ENCODE results near the gene USP36.

DNA sequence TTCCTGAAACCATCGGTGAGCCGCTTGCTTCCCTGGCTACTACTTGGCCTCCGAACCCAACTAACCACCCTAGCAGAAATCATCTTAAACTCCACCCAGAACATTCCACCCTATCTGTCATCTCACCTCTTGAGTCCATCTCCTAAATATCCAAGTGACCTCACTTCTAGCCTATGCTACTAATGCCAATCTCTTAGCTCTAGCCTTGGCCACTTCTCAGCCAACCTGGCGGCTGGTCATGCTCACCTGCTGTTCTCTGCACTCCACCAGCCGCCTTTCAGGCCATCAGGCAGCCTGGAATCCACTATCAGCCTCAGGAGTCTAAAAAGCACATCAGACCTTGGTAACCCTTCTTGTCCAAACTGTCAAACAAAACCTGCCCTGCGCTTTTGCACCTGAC, 46.6 kb downstream of the USP36 start:
- TF ChIP-seq CTCF (IDR thresholded peaks at IDR 0.05): no peak
- no peak for TF ChIP-seq POLR2A (IDR thresholded peaks at IDR 0.05)

Measured in right lobe of liver (tissue), 4 donors.